A549 treated with RU486 at 1 μM for 4 hours (cell line): ENCODE results near the gene KRT1. TPM values are rescaled to one million over a fixed set of nuclear protein-coding genes. Genes with fewer than 3 reads are reported as not detected.

Experiments
- total RNA-seq: library from RNA; stranded (reverse); fragments of 200-300 nt; extraction: Qiagen RNA extraction; gene quantifications from 5 replicates; pipeline ENCODE4 v1.2.3, GENCODE V29; 2022; ENCODE audit warnings: low read depth

The KRT1 gene
- not detected in 5 replicates for total RNA-seq

GRCh38 chr12:52680363-52680762 lies at the start of gene KRT1:
Gene KRT1, minus strand, starts transcription at chr12:52680407. Its CDS starts 59 bp downstream, at chr12:52680348.

GRCh38 chr12:52703424-52703823 lies 23.2 kb upstream of the KRT1 start, which contains the start of gene KRT77:
Gene KRT77, minus strand, starts transcription at chr12:52703524. Its CDS starts 90 bp downstream, at chr12:52703434.

GRCh38 chr12:52651726-52652261 lies 28.4 kb downstream of the KRT1 start, which contains the start of gene KRT2:
Gene KRT2, minus strand, starts transcription at chr12:52652211. Its CDS starts 69 bp downstream, at chr12:52652142.

Other genes with a start within 250 kb of the KRT1 start
- gene KRT75, start 246.0 kb downstream of the KRT1 start, total RNA-seq = 0.11 to 0.35 TPM (median 0.24 TPM) in 5 replicates
- not detected in 5 replicates for gene KRT6B, start 228.3 kb downstream of the KRT1 start, total RNA-seq
- not detected in 5 replicates for gene KRT6C, start 206.6 kb downstream of the KRT1 start, total RNA-seq
- gene KRT6A, start 187.2 kb downstream of the KRT1 start, total RNA-seq = 0.64 to 0.95 TPM (median 0.94 TPM) in 5 replicates
- gene KRT5, start 160.0 kb downstream of the KRT1 start, total RNA-seq = 0.54 to 0.61 TPM in 2 of 5 replicates, not detected in the others
- gene KRT71, start 127.3 kb downstream of the KRT1 start, total RNA-seq = not detected in 5 replicates
- not detected in 5 replicates for gene KRT74, start 106.6 kb downstream of the KRT1 start, total RNA-seq
- gene KRT72, start 78.9 kb downstream of the KRT1 start, total RNA-seq = not detected in 5 replicates
- gene KRT73, start 61.8 kb downstream of the KRT1 start, total RNA-seq = not detected in 5 replicates
- gene KRT2, start 28.2 kb downstream of the KRT1 start, total RNA-seq = 0.05 TPM in 1 of 5 replicates, not detected in the others
- gene KRT77, start 23.1 kb upstream of the KRT1 start, total RNA-seq = not detected in 5 replicates
- not detected in 5 replicates for gene KRT76, start 96.9 kb upstream of the KRT1 start, total RNA-seq
- 0.05 to 0.08 TPM (median 0.07 TPM) in 3 of 5 replicates, not detected in the others for gene KRT3, start 115.7 kb upstream of the KRT1 start, total RNA-seq
- gene KRT4, start 133.7 kb upstream of the KRT1 start, total RNA-seq = 2.6 to 4.3 TPM (median 3.1 TPM) in 5 replicates
- gene KRT79, start 153.9 kb upstream of the KRT1 start, total RNA-seq = 0.21 TPM in 2 of 5 replicates, not detected in the others
- gene KRT78, start 168.6 kb upstream of the KRT1 start, total RNA-seq = 0.08 TPM in 1 of 5 replicates, not detected in the others
- gene KRT8, start 224.7 kb upstream of the KRT1 start, total RNA-seq = 2,919 to 3,631 TPM (median 3,474 TPM) in 5 replicates